HG03558 (cell line): ENCODE measurements around the gene CYP2C19.
"Not testable (repeated sequence)": the region's sequence is repeated elsewhere in the genome, so short reads cannot be mapped to it uniquely, and the experiment has no call there.

Source experiments
- ATAC-seq: cut with Tn5 transposase; IDR thresholded peaks from one replicate; pipeline ENCODE4 v1.9.1; 2021; ENCODE audit warnings: moderate number of reproducible peaks; ENCODE audit not compliant: unreplicated experiment; ENCODE audit errors: extremely low read depth

The CYP2C19 gene

GRCh38 chr10:94762393-94762792, at the start of gene CYP2C19:
Gene CYP2C19 (plus strand): TSS chr10:94762681. CDS start chr10:94762706, 25 bp downstream.
- no peak for ATAC-seq

GRCh38 chr10:94725871-94726270, 36.6 kb upstream of the CYP2C19 start:
- no peak for ATAC-seq

DNA sequence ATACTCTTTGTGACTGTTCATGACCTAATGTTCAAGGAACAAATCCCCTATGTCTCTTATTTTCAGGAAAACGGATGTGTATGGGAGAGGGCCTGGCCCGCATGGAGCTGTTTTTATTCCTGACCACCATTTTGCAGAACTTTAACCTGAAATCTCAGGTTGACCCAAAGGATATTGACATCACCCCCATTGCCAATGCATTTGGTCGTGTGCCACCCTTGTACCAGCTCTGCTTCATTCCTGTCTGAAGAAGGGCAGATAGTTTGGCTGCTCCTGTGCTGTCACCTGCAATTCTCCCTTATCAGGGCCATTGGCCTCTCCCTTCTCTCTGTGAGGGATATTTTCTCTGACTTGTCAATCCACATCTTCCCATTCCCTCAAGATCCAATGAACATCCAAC, 27.3 kb upstream of the CYP2C19 start:
- no peak for ATAC-seq

DNA sequence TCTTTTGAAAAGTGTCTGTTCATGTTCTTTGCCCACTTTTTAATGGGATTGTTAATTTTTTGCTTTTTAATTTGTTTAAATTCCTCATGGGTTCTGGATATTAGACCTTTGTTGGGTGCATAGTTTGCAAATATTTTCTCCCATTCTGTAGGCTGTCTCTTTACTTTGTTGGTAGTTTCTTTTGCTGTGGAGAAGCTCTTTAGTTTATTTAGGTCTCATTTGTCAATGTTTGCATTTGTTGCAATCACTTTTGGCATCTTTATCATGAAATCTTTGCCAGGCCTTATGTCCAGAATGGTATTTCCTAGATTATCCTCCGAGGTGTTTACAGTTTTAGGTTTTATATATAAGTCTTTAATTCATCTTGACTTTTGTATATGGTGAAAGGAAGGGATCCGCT, 23.9 kb upstream of the CYP2C19 start:
- no peak for ATAC-seq

DNA sequence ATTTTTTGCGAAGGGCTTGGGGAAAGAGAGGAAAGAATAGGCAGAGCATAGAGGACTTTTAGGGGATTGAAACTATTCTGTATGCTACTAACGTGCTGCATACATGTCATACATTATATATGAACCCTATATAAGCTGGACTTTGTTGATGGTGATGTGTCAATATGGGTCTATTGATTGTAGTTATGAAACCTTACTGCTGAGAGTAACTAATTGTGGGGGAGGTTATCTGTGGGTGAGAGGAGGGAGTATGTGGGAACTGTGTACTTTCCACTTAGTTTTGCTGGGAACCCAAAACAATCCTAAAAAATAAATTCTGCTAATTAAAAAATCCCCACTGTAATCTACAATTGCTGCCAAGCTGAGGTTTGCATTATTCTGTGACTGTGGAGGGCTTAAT, 15.3 kb upstream of the CYP2C19 start:
- no peak for ATAC-seq

DNA sequence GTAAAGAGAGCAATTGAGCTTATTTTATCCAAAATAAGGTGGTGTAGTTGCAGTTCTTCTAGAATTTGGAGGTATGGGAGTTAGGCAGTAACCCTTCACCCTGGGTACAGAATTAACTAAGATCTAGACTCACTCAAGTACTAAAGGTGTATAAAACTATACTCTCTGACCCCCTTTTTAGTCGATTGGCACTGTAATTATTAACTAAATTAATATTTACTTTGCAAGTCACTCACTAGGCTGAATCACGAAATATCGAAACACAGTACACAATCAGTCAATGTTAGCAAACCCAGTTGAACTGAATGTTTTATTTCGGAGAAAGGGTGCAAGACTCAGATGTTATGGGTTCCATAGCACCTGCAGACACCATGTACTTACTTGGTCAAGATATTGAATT, 14.6 kb upstream of the CYP2C19 start:
- ATAC-seq, result no peak

GRCh38 chr10:94757916-94758315, 4.6 kb upstream of the CYP2C19 start:
- no peak for ATAC-seq

DNA sequence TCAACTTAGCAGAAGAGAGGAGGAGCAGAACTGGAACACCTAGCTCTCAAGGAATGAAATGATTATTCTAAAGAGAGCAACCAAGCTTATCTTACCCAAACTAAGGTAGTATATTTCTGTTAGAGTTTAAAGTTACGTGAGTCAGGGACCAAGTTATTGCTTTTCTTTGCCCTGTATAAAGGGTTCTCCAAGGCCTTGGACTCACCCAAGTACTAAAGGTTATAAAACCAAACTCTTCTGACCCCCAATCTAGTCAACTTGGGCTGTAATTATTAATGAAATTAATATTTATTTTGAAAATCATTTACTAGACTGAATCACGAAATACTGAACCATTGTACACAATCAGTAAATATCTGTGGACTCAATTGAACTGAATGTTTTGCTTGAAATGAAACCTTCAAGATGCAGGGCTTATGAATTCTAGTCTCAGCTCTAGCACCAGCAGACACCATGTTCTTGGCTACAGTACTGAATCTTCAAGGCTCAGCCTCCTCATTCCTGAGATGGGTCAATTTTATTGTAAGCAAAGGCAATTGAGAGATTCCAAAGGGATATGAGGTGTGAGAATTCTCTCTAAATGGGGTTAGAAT, 1.8 kb upstream of the CYP2C19 start:
- no peak for ATAC-seq

DNA sequence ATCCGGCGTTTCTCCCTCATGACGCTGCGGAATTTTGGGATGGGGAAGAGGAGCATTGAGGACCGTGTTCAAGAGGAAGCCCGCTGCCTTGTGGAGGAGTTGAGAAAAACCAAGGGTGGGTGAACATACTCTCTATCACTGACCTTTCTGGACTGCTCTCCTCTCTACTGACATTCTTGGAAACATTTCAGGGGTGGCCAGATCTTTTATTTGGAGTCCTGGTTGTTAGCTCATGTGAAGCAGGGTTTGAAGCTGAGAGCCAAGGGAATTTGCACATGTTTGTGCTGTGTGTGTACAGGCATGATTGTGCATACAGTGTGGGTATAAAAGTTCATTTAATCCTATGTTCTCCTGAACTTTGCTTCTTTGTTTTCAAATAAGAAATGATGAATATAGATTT, 12.9 kb downstream of the CYP2C19 start:
- not testable (repeated sequence) for ATAC-seq

GRCh38 chr10:94777886-94778458, 15.5 kb downstream of the CYP2C19 start:
- no peak for ATAC-seq

DNA sequence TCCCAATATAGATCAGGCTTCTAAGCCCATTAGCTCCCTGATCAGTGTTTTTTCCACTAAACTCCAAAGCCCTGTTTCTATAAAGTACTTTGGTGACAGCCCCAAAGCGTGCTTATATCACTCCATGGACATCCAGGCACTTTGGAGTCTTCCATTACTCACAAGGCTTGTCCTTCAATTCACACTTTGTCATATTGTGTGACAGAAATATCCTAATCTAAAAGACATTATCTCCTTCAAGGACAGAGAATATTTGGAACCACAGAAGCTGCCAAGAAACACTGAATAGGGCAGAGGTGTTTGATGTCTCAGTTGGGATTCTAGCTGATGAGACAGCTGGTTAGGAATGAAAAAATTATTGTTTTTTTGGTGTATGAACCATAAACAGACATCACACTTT, 18.4 kb downstream of the CYP2C19 start:
- no peak for ATAC-seq

DNA sequence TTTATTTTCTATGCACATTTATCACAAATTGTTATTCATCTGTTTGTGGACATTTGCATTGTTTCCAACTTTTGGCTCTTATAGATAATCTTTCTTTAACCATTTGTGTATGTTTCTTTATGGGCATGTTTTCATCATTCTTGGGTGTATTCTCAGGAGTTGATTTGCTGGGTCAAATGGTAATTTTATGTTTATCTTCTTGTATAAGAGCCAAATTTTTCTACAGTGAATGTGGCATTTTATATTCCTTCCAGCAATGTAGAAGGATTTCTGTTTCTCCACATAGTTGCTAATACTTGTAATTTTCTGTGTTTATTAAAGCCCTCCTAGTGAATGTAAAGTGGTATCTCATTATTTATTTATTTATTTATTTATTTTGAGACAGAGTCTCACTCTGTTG, 21.8 kb downstream of the CYP2C19 start:
- ATAC-seq, result no peak

DNA sequence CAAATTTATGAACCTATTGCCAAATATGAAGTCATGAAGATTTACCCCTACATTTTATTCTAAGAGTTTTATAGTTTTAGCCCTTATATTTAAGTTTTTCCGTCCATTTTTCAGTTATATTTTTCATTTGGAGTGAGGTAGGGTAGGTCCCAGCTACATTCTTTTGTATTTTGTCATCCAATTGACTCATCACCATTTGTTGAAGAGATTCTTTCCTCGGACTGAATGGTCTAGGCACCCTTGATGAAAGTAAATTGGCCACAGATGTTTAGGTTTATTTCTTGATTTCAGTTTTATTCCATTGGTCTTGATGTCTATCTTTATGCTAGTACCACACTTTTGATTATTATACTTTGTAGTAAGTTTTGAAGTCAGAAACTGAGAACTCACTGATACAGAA, 22.7 kb downstream of the CYP2C19 start:
- no peak for ATAC-seq

- not testable (repeated sequence) for ATAC-seq
Measured at GRCh38 chr10:94800551-94800950, 38.1 kb downstream of the CYP2C19 start.

DNA sequence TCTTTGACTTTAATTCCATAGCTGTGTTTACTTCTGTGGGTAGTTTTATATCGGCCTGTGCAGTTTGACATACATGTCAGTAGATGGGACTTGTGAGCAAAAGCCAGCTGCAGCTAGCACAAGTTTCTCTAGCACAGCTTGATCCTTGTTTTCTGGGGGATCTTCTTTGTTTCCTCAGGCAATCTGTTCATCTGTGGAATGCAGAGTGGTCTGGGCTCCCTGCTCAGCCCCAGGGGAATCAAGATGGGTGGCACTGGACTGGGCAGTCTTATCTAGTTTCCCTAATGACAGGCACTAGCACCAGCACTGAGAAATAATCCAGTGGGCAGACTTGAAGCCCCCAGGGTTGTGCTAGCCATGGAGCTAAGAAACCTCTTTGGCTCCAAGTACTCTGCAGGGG, 40.8 kb downstream of the CYP2C19 start:
- ATAC-seq, result no peak

GRCh38 chr10:94830025-94830424, 67.5 kb downstream of the CYP2C19 start:
- ATAC-seq, result not testable (repeated sequence)

DNA sequence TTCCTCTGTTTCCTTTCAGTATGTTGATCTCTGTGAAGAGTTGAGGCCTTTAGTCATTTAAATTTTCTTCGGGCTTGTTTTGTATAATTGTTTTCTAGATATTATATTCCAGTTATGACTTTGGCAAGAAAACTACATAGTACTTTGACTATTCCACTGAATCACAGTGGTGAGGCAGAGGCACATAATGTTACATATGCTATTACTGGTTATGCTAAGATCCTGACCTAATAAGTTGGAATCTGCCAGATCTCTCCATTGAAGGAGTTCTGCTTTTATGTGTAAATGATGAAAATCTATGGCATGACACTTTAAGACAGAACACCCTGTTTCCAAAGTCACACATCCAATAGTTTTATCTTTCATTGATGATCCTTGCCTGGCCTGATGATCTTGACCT, 83.7 kb downstream of the CYP2C19 start:
- ATAC-seq, result no peak

DNA sequence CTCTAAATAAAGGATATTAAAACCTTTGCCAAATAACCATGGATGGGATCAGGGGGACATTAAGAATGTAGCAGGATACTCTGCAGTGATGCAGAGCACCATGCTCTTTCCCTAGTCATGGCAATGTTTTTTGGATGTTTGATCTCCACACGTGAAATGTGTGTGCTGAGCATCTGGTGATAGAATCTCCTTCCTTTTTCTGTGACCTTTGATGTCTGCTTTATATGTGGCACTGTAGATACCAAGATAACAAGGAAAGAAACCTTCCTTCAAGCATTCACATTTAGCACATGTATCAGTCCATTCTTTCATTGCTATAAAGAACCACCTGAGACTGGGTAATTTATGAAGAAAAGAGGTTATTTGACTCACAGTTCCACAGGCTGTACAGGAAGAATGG, 88.3 kb downstream of the CYP2C19 start:
- ATAC-seq, result no peak

DNA sequence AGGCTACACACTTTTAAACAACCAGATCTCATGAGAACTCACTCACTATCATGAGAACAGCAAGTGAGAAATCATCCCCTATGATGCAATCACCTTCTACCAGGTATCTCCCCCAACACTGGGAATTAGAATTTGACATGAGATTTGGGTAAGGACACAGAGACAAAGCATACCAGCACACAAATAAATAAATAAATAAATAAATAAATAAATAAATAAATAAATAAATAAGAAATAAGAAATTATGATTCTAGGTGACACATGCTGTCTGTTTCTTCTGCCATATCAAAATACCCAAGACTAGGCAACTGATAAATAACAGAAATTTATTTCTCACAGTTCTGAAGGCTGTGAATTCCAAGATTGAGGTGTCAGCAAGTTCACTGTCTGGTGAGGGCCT, 88.8 kb downstream of the CYP2C19 start:
- no peak for ATAC-seq

DNA sequence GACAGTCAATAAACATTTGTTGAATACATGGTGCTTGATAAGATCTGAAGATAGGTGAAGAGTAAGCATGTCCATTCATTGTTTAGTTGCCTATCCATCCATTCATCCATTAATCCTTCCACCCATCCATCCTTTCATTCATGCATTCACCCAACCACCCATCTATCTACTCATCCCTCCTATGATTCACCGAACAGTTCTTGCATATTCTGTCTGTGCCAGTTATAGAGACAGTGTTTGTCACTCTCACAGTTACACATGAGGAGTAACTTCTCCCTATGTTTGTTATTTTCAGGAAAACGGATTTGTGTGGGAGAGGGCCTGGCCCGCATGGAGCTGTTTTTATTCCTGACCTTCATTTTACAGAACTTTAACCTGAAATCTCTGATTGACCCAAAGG, 90.0 kb downstream of the CYP2C19 start:
- no peak for ATAC-seq

GRCh38 chr10:94853065-94853464, 90.6 kb downstream of the CYP2C19 start:
- no peak for ATAC-seq

DNA sequence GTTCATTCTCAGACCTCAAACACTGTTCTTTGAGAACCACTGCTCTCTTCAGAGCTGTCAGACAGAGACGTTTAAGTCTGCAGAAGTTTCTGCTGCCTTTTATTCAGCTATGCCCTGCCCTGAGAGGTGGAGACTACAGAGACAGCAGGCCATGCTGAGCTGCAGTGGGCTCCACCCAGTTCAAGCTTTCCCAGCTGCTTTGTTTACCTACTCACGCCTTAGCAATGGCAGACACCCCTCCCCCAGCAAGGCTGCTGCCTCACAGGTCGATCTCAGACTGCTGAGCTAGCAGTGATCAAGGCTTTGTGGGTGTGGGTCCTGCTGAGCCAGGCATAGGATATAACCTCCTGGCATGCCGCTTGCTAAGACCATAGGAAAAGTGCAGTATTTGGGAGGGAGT, 95.5 kb downstream of the CYP2C19 start:
- no peak for ATAC-seq
